Trophoblast cell (in vitro differentiated cells and primary cell): ENCODE measurements around the gene UBE2J2.

ENCODE experiments used
- DNase-seq, 2 donors: peaks; one replicate each; pipeline ENCODE4 v3.0.0-alpha.2; 2016
- H2AFZ ChIP-seq: 2 replicates; pipeline ENCODE4 v1.6.1; 2013; ENCODE audit warnings: low read length, moderate library complexity, mild to moderate bottlenecking; ENCODE audit not compliant: insufficient read depth, poor library complexity
- H2AK5ac ChIP-seq: 2 replicates; pipeline ENCODE4 v1.6.1; 2013; ENCODE audit warnings: mild to moderate bottlenecking, low read length
- H2BK120ac ChIP-seq: 2 replicates; pipeline ENCODE4 v1.6.1; 2013; ENCODE audit warnings: low read length, mild to moderate bottlenecking, moderate library complexity; ENCODE audit not compliant: insufficient read depth, poor library complexity
- H2BK12ac ChIP-seq: 2 replicates; pipeline ENCODE4 v1.6.1; 2013; ENCODE audit warnings: mild to moderate bottlenecking, low read length, moderate library complexity
- H2BK5ac ChIP-seq: 2 replicates; pipeline ENCODE4 v1.6.1; 2013; ENCODE audit warnings: low read length, low read depth, moderate library complexity, mild to moderate bottlenecking; ENCODE audit not compliant: poor library complexity
- H3K14ac ChIP-seq: 2 replicates; pipeline ENCODE4 v1.6.1; 2013; ENCODE audit warnings: mild to moderate bottlenecking, low read length
- H3K18ac ChIP-seq: 2 replicates; pipeline ENCODE4 v1.6.1; 2013; ENCODE audit warnings: mild to moderate bottlenecking, low read length
- H3K23ac ChIP-seq: 2 replicates; pipeline ENCODE4 v1.6.1; 2013; ENCODE audit warnings: low read length
- H3K27ac ChIP-seq: 2 replicates; pipeline ENCODE4 v1.5.1; 2013; ENCODE audit warnings: low read depth, mild to moderate bottlenecking, inconsistent platforms, low read length, moderate library complexity
- H3K27me3 ChIP-seq: 2 replicates; pipeline ENCODE4 v1.6.1; 2013; ENCODE audit warnings: inconsistent platforms, mild to moderate bottlenecking, low read length, moderate library complexity; ENCODE audit not compliant: insufficient read depth
- H3K36me3 ChIP-seq, 2 experiments: 1 replicate in 1 of 2; 2 replicates in 1 of 2; pipeline ENCODE4 v1.6.1; 2013; ENCODE audit warnings: low read length in 2 of 2, mild to moderate bottlenecking in 2 of 2, moderate library complexity in 1 of 2; ENCODE audit not compliant: insufficient read depth in 2 of 2, control insufficient read depth in 1 of 2
- H3K4ac ChIP-seq: 2 replicates; pipeline ENCODE4 v1.6.1; 2013; ENCODE audit warnings: low read depth, mild to moderate bottlenecking, low read length, moderate library complexity
- H3K4me1 ChIP-seq, 2 experiments: 1 replicate in 1 of 2; 2 replicates in 1 of 2; pipeline ENCODE4 v1.6.1; 2013; ENCODE audit warnings: low read length in 2 of 2, mild to moderate bottlenecking in 2 of 2, moderate library complexity in 1 of 2; ENCODE audit not compliant: insufficient read depth in 2 of 2, control insufficient read depth in 1 of 2
- H3K4me2 ChIP-seq: 2 replicates; pipeline ENCODE4 v1.6.1; 2013; ENCODE audit warnings: inconsistent platforms, mild to moderate bottlenecking, low read length, moderate library complexity
- H3K4me3 ChIP-seq: 2 replicates; pipeline ENCODE4 v1.5.1; 2013; ENCODE audit warnings: mild to moderate bottlenecking, low read depth, low read length, inconsistent platforms
- H3K79me1 ChIP-seq: one replicate; pipeline ENCODE4 v1.6.1; 2013; ENCODE audit warnings: low read length
- H3K79me2 ChIP-seq: 2 replicates; pipeline ENCODE4 v1.6.1; 2013; ENCODE audit warnings: low read length, mild to moderate bottlenecking; ENCODE audit not compliant: control insufficient read depth, insufficient read depth, poor library complexity
- H3K9ac ChIP-seq: 2 replicates; pipeline ENCODE4 v1.6.1; 2013; ENCODE audit warnings: mild to moderate bottlenecking, low read length
- H3K9me3 ChIP-seq: 2 replicates; pipeline ENCODE4 v1.6.1; 2013; ENCODE audit warnings: low read depth, mild to moderate bottlenecking, control low read depth, inconsistent platforms, low read length; ENCODE audit not compliant: insufficient read depth
- H4K12ac ChIP-seq: 2 replicates; pipeline ENCODE4 v1.6.1; 2013; ENCODE audit warnings: low read depth, mild to moderate bottlenecking, low read length, moderate library complexity
- H4K8ac ChIP-seq: 2 replicates; pipeline ENCODE4 v1.6.1; 2013; ENCODE audit warnings: low read depth, mild to moderate bottlenecking, low read length, moderate library complexity
- H4K91ac ChIP-seq: one replicate; pipeline ENCODE4 v1.6.1; 2013; ENCODE audit warnings: low read depth, mild to moderate bottlenecking, low read length, moderate library complexity
- WGBS: extraction: QIAGEN DNeasy Blood & Tissue Kit; methylation state at CpG from one replicate; pipeline ENCODE4 v1.1.7; 2013; ENCODE audit warnings: missing lambda C conversion rate; ENCODE audit not compliant: insufficient read length, insufficient coverage; ENCODE audit errors: extremely low coverage; 5-methylcytosine and 5-hydroxymethylcytosine counted together

Gene UBE2J2

DNA sequence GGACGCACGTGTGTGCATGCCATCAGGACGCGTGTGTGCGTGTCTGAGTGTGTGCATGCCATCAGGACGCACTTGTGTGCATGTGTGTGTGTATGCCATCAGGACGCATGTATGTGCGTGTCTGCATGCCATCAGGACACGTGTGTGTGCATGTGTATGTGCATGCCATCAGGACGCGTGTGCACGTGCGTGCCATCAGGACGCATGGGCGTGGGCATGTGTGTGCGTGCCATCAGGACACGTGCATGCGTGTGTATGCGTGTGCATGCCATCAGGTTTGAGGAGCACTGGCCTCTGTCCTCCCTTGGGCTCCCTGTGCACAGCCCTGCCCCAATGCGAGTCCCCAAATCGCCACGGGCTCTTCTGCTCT lies 14.6 kb downstream of the UBE2J2 start:
- no peak overlapping the region for H2BK120ac ChIP-seq
- no peak overlapping the region for H3K27ac ChIP-seq
- no peak overlapping the region for H2AK5ac ChIP-seq
- H3K14ac ChIP-seq, result no peak overlapping the region
- no peak overlapping the region for H3K23ac ChIP-seq
- H4K8ac ChIP-seq, result no peak overlapping the region
- no peak overlapping the region for H3K9ac ChIP-seq
- no peaks in the 10 kb centered on the region for H3K79me1 ChIP-seq
- H3K79me2 ChIP-seq, result no peaks in the 10 kb centered on the region
- H3K18ac ChIP-seq, result no peak overlapping the region
- H4K12ac ChIP-seq, result no peak overlapping the region
- no CpG with 5 or more reads among the region's 22 CpGs for WGBS
- peaks cover 75 to 78% of the 10 kb centered on the region in 2 experiments for H3K36me3 ChIP-seq
- H3K4me2 ChIP-seq, result no peak overlapping the region
- H3K4me1 ChIP-seq, result no peaks in the 10 kb centered on the region
- peak overlapping the region; percentile 55 for H3K4me3 ChIP-seq
- no peak overlapping the region for H2BK12ac ChIP-seq
- no peak overlapping the region for H4K91ac ChIP-seq
- DNase-seq, result no peak
- peaks cover 8% of the 10 kb centered on the region for H3K9me3 ChIP-seq
- no peak overlapping the region for H3K4ac ChIP-seq
- no peak overlapping the region for H2AFZ ChIP-seq
- no peak overlapping the region for H2BK5ac ChIP-seq
- H3K27me3 ChIP-seq, result no peaks in the 10 kb centered on the region

DNA sequence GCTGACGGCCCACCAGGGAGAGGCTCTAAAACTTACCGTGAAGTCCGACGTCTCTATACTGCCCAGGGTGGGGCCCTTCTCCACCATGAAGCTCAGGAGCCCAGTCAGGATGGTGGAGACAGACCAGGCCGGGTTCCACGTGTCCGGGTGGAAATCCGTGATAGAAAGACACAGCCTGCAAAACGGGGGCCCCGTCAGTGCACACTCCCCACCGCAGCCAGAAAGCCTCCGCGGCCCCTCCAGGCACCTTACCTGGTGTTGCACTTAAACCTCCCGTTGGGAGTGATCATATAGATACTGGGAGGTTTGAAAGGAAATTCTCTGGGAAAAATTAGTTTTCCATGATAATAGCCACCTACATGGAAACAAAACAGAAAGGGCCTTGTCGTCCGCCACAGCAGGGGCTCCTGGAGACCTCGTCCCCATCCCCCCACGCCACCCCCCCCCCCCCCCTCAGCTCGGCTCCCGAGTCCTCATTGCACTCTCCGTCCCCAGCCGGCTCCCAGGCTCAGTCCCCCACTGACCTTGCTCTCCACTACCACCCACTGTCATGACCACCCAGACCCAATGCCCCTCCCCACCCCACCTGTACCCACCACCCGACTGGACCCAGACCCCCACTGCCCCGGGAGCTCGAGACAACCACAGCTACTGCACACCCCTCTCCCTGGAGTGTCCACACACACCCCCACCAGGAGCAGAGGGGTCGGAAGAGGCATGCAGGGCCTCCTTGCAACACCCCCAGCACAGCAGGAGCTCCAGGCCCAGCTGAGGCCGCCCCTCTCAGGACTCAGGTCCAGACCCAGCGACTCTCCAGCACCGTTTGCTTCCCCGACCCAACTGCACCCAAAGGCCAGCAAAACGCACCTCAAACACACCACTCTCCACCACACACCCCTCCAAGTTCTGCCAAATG lies 16.4 kb downstream of the UBE2J2 start:
- Histone ChIP-seq H2AFZ (no peak overlapping the region), H3K4me2 (no peak overlapping the region), H2AK5ac (no peak overlapping the region), H3K9me3 (peaks cover 8% of the 10 kb centered on the region), H2BK120ac (no peak overlapping the region), H4K12ac (no peak overlapping the region), H3K18ac (no peak overlapping the region), H3K27ac (no peak overlapping the region), H3K27me3 (no peaks in the 10 kb centered on the region), H3K23ac (no peak overlapping the region), H3K9ac (no peak overlapping the region), H2BK5ac (no peak overlapping the region), H3K4me3 (peak overlapping the region; percentile 30), H4K91ac (no peak overlapping the region), H3K36me3 (peaks cover 74 to 80% of the 10 kb centered on the region in 2 experiments), H3K4me1 (no peaks in the 10 kb centered on the region), H4K8ac (no peak overlapping the region), H3K14ac (no peak overlapping the region), H3K79me1 (no peaks in the 10 kb centered on the region), H3K79me2 (no peaks in the 10 kb centered on the region), H2BK12ac (no peak overlapping the region), H3K4ac (no peak overlapping the region)
- WGBS, result no CpG with 5 or more reads among the region's 31 CpGs
- no peak for DNase-seq

DNA sequence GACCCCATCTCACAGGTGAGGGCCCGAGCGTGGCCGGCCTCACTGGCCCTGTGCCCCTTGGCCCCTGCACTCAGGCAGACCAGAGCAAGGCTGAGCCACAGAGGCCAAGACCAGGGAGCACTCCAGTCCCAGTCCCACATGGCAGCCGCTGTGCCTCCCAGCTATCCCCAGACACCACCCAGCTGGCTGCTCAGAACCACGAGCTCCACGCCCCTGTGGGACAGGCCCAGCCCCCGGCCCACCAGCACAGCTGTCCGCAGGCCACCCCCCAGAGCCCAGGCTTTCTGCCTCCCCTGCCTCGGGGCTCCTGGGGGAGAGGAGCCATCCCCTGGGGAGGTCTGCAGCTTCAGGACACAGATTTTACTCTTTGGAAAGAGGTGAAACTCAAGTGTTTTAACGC lies 18.0 kb downstream of the UBE2J2 start:
- Histone ChIP-seq H3K14ac (no peak overlapping the region), H4K91ac (no peak overlapping the region), H3K4me2 (no peak overlapping the region), H4K8ac (no peak overlapping the region), H3K27me3 (no peaks in the 10 kb centered on the region), H2AK5ac (no peak overlapping the region), H2BK12ac (no peak overlapping the region), H3K9ac (no peak overlapping the region), H3K4me3 (peak overlapping the region; percentile 29), H3K18ac (no peak overlapping the region), H2AFZ (no peak overlapping the region), H3K79me2 (no peaks in the 10 kb centered on the region), H4K12ac (no peak overlapping the region), H3K79me1 (peaks cover 4% of the 10 kb centered on the region), H3K27ac (no peak overlapping the region), H3K9me3 (peaks cover 8% of the 10 kb centered on the region), H3K4me1 (peaks cover 4% of the 10 kb centered on the region in 2 experiments), H3K36me3 (peaks cover 69 to 77% of the 10 kb centered on the region in 2 experiments), H2BK120ac (no peak overlapping the region), H2BK5ac (no peak overlapping the region), H3K23ac (no peak overlapping the region), H3K4ac (no peak overlapping the region)
- WGBS, result no CpG with 5 or more reads among the region's 10 CpGs
- no peak for DNase-seq

DNA sequence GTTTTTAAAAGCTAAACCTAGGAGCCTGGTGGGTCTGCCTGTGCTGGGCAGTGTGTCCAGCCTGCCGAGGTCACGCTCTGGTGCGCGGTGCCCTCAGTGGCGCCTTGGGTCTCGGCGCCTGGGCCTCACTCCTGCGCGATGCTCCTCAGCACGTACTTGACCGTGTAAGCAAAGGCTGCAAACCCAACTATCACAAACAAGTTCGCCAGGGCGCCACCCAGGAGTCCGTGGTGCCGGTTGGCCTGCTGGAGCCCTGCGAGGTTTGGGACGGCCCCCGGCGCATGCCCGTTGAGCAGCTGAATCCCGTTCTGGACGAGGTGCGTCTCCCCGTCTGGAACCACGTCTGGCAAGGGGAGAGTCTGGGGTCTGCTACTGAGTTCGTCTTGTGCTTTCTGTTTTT lies 18.6 kb downstream of the UBE2J2 start:
- Histone ChIP-seq H3K9ac (no peak overlapping the region), H3K18ac (no peak overlapping the region), H3K23ac (no peak overlapping the region), H2BK120ac (no peak overlapping the region), H3K36me3 (peaks cover 63 to 72% of the 10 kb centered on the region in 2 experiments), H3K79me1 (peaks cover 6% of the 10 kb centered on the region), H2AFZ (no peak overlapping the region), H2AK5ac (no peak overlapping the region), H3K4me2 (no peak overlapping the region), H2BK12ac (no peak overlapping the region), H4K8ac (no peak overlapping the region), H2BK5ac (no peak overlapping the region), H3K14ac (no peak overlapping the region), H3K9me3 (peaks cover 8% of the 10 kb centered on the region), H3K4ac (no peak overlapping the region), H3K4me3 (no peak overlapping the region), H4K91ac (no peak overlapping the region), H3K27ac (no peak overlapping the region), H3K79me2 (no peaks in the 10 kb centered on the region), H3K27me3 (no peaks in the 10 kb centered on the region), H4K12ac (no peak overlapping the region), H3K4me1 (peaks cover 6% of the 10 kb centered on the region in 2 experiments)
- no peak for DNase-seq
- WGBS, result no CpG with 5 or more reads among the region's 26 CpGs
